GM10266 (cell line): ENCODE results near the gene HPSE2.

ENCODE experiments used
- DNase-seq: peaks from one replicate; pipeline ENCODE4 v3.0.0; 2012; ENCODE audit errors: extremely low spot score
- TF ChIP-seq, protein P1 (sequence below): IDR thresholded peaks from 2 replicates; pipeline ENCODE4 v1.5.1; 2012; ENCODE audit warnings: mild to moderate bottlenecking, low read depth; ENCODE audit not compliant: control insufficient read depth, insufficient read depth; ENCODE audit errors: missing control alignments

The HPSE2 gene

GRCh38 chr10:98613446-98613845, 622.2 kb downstream of the HPSE2 start:
- no peak for DNase-seq
- TF ChIP-seq, protein P1, sequence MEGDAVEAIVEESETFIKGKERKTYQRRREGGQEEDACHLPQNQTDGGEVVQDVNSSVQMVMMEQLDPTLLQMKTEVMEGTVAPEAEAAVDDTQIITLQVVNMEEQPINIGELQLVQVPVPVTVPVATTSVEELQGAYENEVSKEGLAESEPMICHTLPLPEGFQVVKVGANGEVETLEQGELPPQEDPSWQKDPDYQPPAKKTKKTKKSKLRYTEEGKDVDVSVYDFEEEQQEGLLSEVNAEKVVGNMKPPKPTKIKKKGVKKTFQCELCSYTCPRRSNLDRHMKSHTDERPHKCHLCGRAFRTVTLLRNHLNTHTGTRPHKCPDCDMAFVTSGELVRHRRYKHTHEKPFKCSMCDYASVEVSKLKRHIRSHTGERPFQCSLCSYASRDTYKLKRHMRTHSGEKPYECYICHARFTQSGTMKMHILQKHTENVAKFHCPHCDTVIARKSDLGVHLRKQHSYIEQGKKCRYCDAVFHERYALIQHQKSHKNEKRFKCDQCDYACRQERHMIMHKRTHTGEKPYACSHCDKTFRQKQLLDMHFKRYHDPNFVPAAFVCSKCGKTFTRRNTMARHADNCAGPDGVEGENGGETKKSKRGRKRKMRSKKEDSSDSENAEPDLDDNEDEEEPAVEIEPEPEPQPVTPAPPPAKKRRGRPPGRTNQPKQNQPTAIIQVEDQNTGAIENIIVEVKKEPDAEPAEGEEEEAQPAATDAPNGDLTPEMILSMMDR: no peak

GRCh38 chr10:98611436-98611835, 624.2 kb downstream of the HPSE2 start:
- TF ChIP-seq, protein P1: no peak
- DNase-seq: no peak

- DNase-seq: no peak
- TF ChIP-seq, protein P1: no peak
These were observed 624.8 kb downstream of the HPSE2 start for GRCh38 chr10:98610836-98611235.

- no peak for DNase-seq
- TF ChIP-seq, protein P1: no peak
These were observed 625.4 kb downstream of the HPSE2 start for GRCh38 chr10:98610301-98610700.

DNA sequence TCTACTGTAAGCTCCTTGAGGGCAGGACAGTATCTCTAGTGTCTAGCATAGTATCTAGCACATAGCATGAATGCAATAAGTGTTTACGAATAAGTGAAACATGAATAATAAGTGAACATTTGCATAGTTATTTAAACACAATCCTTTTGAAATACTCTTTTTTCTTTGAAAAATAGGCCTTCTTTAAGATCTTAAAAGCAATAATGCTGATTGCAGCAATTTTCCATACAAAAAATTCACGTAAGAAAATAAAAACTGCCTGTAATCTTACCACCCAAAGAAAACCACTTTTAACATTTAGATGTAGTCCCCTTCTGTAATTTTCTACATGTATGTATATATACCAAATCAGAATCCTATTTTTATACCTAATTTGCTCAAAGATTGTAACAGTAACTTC, 626.4 kb downstream of the HPSE2 start:
- TF ChIP-seq, protein P1: no peak
- no peak for DNase-seq

- TF ChIP-seq, protein P1: no peak
- DNase-seq: no peak
These were observed 627.2 kb downstream of the HPSE2 start for GRCh38 chr10:98608411-98608810.

- TF ChIP-seq, protein P1: no peak
- DNase-seq: no peak
These were observed 633.4 kb downstream of the HPSE2 start for GRCh38 chr10:98602224-98602623.
